Kidney tubule cell (primary cell): ENCODE results near the gene KRTAP10-10.
A peak's percentile ranks its signal among the peaks of the same experiment; 100 is the strongest.
"Not testable (repeated sequence)": the region's sequence is repeated elsewhere in the genome, so short reads cannot be mapped to it uniquely, and the experiment has no call there.

Experiments used
- DNase-seq: peaks from one replicate; pipeline ENCODE4 v3.0.0-alpha.2; 2018; ENCODE audit warnings: low spot score

Gene KRTAP10-10

DNA sequence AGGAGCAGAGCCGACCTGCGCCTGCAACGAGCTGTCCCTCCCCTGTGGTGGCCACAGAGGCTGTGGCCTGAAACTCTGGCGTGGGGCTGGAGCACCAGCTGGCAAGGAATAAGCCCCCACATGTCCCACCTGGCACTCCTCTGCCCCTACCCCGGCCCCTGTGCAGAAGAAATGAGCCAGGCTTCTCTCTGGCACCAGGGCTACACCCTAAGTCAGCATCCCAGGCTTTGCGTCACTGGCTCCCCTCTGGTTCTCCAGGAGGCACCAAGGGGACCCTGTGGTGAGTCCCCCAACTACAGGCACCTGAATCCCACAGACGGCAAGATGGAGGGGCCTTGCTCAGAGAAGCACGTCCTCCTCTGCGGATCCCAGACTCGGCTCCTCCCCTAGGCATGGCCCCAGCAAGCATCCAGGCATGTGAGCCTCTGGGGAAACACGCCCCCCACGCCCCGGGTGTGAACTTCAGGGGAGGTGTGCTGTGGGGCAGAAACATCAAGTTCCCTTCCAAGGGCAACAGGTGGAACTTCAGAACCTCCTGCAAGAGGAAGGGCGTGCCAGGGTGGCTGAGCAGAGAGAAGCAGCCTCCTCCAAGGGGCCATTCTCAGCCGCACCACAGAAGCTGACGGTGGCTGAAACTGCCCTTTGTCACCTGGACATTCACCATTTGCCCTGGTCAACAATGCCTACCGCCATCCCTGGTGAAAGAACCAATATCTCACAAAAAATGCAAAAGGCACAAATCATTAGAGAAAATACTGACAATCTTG, 33.9 kb upstream of the KRTAP10-10 start:
- DNase-seq, result no peak

DNA sequence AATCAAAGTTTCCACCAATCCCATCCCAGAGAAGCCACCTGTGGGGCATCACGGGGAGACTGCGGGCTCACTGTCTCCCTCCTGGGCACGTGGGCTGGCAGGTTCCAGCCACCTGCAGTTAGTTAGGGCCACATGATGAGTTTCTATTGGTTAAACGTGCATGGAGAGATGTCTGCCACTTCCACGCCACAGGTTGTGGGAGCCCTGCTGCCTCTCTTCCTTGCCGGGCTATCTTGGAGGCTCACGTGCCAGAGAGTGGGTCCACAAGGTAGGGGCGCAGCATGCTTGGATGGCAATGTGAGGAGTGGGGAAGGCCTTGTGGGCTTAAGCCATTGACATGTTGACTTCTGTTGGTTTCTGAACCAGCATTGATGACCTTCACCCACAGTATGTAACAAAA, 33.2 kb upstream of the KRTAP10-10 start:
- DNase-seq, result no peak

DNA sequence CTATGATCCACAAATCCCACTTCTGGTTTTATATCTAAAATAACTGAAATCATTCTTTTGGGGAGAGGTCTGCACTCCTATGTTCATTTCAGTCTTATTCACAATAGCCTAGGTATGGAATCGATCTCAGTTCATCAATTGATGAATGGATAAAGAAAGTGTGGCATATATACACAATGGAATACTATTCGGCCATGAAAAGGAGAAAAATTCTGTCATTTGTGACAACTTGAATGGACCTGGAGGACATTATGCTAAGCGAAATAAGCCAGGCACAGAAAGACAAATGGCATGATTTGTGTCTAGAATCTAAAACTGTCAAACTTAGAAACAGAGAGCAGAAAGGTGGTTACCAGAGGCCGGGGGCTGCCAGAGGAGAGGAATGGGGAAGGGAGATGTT, 30.7 kb upstream of the KRTAP10-10 start:
- no peak for DNase-seq

DNA sequence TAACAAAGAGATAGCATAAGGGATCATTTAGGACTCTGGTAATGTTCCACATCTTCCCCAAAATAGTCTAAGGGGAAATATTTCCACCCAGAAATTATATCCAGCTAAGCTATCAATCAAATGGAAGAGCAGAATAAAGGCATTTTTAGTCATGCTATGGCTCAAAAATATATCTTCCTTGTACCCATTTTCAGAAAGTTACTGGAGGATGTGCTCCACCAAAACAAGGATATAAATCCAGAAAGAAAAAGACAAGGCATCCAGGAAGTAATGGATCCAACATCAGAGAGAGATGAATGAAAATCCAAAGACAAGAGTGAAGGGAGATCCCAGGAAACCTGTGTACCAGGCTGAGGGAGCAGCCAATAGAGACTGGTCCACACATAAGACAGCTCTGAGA, 28.0 kb upstream of the KRTAP10-10 start:
- DNase-seq, result no peak

DNA sequence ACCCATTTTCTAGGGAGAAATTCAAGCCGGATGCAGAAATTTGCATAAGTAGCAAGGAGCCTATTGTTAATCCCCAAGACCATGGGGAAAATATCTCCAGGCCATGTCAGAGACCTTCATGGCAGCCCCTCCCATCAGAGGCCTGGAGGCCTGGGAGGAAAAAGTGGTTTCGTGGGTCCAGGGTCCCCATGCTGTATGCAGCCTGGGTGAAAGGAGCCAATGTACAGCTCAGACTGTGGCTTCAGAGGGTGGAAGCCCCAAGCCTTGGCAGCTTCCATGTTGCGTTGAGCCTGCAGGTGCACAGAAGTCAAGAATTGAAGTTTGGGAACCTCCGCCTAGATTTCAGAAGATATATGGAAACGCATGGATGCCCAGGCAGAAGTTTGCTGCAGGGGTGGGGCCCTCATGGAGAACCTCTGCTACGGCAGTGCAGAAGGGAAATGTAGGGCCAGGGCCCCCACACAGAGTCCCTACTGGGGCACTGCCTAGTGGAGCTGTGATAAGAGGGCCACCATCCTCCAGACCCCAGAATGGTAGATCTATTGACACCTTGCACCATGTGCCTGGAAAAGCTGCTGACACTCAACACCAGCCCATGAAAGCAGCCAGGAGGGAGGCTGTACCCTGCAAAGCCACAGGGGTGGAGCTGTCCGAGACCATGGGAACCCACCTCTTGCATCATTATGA, 26.9 kb upstream of the KRTAP10-10 start:
- not testable (repeated sequence) for DNase-seq

DNA sequence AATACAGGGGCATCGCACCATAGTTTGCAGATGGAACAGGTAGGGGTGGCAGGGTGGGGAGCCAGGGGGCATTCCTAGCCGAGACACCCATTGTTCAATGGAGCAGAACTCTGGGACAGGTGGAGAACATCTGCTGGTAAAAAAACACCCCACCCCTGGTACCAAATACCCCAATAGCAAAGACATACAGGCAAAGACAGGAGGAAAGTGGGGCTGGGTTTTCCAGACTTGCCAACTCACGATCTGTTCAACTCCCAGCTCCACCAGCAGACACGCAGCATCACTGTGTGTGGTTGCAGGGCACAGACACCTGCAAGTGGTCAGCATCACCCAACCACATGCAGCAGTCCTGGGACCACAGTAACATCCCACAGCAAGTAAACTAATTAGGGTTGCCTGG, 25.6 kb upstream of the KRTAP10-10 start:
- no peak for DNase-seq

DNA sequence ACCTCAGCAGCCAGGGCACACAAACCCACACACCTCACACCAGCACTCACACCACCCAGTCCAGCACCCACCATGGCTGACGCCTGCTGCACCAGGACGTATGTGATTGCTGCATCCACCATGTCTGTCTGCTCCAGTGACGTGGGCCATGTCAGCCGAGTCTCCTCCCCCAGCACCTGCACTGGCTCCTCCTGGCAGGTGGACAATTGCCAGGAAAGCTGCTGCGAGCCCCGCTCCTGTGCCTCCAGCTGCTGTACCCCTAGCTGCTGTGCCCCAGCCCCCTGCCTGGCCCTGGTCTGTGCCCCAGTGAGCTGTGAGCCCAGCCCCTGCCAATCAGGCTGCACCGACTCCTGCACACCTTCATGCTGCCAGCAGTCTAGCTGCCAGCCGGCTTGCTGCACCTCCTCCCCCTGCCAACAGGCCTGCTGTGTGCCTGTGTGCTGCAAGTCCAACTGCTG, 25.1 kb upstream of the KRTAP10-10 start, which contains the start of gene KRTAP10-8:
KRTAP10-8 (plus strand) TSS at position 51 of the 458 bp plus-strand sequence; CDS start at position 73, 22 bp downstream.
- DNase-seq, result no peak

DNA sequence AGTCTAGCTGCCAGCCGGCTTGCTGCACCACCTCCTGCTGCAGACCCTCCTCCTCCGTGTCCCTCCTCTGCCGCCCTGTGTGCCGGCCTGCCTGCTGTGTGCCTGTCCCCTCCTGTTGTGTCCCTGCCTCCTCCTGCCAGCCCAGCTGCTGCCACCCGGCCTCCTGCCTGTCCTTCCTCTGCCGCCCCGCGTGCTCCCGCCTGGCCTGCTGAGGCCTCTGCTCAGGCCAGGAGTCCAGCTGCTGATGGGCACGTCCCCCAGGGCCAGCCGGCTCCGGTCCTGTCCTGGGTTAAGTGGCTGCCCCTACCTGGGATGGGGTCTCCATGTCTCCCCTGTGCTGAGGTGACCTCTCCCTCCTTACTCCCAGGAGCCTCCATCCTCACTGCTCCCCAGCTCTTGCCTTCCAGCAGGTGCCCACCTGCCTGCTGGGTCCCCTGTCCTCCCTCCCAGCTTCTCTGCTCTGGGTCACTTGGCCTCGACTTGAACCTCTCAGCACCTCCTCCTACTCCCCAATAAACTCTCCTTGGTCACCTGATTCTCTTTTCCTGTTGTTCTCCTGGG, 24.4 kb upstream of the KRTAP10-10 start:
- DNase-seq, result no peak

DNA sequence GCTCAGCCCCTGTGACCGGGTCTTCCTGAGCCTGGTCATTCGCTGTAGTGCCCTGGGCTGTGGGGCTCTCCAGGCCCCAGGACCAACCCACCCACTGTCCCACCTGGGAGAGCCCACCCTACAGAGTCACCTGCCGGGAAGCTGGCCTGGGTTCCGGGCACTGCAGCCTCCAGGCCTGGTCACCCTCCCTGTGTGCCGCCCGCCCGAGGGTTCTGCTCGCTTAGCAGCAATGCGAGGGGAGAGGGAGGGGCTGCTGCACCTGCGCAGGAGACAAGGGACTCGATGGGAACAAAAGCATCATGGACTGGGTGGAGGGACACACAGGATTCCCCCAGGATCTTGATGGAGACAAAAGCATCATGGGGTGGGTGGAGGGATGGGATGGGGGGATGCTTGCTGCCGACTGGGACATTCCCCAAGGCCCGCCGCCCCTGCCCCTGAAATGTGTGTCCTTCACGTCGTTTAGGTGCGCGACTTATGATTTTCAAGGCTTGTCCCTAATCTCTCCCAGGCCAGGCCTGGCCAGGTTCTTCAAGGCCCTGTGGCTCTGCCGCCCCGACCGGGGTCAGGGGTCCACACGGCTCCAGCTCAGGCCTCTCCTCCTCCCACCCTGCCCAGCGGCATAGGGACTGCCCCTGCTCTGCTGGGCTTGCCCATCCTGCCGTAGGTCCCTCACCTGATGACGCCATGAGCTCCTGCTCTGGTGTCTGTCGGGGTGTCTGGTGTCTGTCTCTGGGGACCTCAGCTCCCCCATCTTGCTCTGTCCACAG, 23.6 kb upstream of the KRTAP10-10 start:
- no peak for DNase-seq

DNA sequence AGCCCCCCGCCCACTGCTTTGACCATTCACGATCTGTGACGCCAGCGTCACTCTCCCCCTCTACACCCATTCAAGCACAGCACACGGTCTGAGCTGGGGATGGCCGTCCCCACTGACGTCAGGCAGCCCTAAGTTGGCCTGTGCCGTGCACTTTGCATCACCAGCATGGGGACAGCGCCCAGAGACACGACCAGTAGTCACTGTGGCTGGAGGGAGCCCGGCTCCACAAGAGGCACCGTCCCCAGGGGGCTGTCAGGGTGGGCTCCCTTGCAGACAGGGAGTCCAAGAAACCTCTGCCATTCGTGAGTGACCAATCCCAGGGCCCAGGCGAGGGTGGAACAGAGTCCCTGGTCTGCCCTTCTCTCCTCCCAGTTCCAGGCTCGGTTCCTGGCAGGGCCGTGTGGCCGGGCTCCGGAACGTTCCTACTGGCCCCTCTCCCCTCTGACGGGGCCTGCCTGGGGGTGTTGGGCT, 23.0 kb upstream of the KRTAP10-10 start:
- no peak for DNase-seq

DNA sequence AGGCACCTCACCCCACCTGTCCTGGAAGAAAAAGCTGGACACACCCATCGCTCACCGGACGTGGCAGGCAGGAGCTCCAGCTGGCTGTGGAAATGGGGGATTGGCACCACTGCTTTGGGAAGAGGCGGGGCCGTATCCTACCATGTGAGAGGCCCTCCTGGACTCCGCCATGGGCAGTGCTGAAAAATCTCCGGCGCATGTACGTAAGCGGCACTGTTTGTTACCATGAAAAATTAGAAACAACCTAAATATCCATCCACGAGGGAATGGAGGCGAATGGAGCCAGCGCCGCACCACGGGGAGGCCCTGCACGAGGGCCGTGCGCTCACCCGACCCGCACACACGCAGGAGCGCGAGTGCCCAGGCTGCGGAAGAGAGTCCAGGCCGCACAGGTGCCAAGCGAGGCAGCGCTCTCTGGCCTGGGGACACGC, 22.2 kb upstream of the KRTAP10-10 start:
- DNase-seq, result no peak

DNA sequence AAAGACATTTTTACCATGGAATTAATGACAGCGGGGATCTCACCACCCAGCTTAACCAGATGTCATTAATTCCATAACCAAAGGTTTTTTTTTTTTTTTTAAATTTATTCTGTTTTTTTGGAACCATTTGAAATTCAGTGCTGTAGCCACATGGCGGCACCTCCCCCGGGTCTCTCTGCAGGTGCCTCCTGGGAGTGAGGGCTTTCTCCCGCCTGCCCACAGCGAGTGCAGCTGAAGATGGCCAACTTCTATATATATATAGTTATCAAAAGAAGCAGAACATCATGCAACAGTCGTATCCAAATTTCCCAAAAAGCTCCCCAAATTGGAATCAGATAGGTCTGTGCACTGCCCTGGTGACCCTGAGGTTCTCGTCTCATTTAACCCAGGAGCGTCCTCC, 21.7 kb upstream of the KRTAP10-10 start:
- DNase-seq, result no peak

DNA sequence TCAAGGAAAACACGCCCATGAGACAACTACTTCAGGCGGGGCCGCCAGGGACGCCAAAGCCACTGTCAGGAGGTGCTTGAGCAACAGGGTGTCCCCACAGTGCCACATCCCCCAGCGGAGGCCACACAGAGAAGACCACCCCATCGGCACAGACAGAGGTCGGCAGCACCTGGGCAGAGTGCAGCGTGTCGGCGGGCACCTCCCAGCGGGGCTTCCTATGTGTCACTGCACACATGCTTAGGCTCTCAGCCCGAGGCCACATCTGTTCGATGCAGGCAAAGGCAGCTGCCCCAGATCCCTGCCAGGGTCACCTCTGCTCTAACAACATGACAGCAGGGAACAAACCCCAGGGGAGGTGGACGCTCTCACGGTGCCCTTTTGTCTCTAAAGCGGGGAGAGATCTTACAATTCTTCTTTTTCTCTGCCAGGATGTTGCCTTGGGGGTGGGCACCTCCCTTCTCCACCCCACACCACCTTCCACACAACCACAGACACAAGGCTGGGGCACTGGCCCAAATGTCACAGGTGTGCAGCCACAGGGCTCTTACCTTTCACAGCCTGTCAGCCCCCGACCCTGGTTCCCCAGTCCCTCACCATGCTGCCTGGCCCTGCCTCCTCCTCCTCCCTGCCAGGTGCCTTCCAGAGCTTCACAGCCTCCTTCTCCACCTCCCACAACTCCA, 21.1 kb upstream of the KRTAP10-10 start:
- DNase-seq, result no peak

DNA sequence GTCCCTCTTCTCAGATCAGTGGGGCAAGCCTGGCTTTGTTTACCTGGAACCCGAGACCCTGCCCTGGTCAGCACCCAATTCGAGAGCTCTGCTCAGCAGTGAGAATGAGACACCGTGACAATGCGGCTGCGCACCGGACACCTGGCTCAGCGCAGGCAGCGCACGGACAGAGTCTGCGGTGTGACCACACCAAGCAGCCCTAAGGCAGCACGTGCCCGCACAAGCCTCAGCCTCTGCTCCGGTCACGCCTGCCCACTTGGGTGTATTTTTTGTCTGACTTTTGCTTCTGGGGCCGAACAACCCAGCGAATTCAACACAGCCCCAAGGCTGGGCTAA, 20.6 kb upstream of the KRTAP10-10 start:
- DNase-seq, result no peak

DNA sequence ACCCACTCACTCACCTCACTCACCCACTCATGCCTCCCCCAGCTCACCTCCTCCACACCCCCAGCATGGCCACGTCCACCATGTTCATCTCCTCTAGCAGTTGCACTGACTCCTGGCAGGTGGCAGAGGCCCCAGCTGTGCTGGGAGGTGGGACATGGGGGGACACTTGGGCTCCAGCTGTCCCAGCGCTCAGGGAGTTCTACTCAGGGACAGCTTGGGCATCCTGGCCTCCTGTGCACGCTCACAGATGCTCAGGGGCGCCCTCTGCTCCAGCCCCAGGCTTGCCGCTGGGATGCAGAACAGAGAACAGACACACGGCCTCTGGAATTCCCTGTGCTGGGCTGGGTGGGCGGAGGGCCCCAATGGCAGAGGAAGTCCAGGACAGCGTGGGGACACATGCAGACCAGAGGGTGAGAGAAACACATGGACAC, 20.1 kb upstream of the KRTAP10-10 start:
- no peak for DNase-seq

DNA sequence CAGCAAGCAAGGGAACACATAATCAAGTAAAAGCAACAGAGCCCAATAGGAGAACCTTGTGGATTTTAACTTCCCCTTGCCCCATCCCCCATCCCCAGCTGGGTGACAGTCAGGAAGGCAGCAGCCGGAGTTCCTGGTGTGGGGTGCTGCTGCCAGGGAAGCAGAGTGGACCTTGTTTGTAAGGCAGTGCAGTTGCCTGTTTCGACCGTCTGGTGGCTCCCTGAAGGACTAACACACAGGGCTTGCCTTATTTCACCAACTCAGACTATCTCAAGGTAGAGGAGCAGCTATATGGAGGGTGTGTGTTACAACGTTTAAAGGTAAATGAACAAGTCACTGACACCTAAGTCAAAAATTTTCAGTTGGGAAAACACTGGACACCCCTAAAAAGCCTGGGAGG, 18.7 kb upstream of the KRTAP10-10 start:
- DNase-seq, result peak; percentile 2

DNA sequence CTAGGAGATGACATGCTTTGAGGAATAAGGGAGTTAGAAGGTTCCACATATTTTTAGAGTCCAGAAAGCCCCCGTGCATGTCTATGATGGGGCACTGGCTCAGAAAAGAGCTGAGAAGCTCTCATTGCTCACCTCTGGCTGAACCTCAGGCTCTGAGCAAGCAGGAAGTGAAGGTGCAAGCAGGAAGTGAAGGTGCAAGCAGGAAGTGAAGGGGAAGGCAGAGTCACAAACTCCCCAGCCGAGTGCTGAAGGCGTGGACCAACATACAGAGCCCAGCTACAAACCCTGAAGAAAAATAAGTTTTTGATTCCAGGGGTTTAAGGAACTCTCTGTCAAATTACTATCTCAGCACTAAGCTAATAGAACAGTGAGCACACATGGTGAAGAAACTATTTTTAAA, 18.2 kb upstream of the KRTAP10-10 start:
- peak; percentile 16 for DNase-seq

DNA sequence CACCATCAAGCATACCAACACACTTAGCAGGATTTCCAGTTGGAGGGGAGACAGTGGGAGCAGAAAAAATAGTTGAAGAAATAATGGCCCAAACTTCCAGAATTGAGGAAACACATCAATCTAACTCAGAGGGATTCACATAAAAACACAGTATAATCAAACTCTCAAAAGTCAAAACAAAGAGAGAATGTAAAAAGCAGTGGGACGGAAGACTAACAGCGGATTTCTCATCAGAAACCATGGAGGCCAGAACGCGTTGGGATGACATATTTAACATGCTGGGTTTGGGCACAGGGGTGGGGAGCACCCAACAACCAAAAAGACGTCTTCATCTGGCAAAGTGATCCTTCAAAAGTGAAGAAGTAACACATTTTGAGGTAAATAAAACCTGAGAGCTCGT, 17.3 kb upstream of the KRTAP10-10 start:
- no peak for DNase-seq

DNA sequence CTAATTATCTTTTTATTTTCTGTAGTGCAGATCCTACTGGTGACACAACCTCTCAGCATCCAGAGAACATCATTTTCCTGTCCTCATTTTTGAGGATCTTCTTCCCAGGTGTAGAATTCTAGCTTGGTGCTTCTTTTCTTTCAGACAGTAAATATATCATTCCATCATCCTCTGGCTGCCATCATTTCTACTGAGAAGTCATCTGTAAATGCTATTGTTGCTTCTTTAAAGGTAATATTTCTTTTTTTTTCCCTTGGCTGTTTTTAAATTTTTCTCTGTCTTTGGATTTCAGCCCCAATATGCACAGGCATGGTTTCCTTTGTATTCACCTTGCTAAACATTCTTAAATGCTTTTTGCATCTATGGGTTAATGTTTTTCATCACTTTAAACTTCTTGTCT, 13.6 kb upstream of the KRTAP10-10 start:
- DNase-seq, result no peak

DNA sequence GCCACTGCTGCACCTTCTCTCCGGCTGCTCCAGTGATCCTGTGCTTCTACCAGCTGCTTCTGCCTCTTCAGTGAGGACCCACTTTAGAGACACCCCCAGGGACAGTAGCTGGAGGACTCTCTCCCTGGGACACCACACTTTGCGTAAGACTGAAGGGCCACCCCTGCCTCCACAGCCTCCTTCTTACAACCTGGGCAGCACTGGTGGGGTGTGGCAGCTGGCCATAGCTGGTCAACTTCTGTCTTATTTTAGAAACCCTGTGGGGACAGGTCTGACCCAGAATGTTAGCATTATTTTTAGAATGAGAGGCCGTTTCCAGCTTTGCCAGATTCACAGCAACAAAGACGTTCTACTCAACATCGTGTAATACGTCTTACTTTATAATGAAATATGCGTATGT, 11.4 kb upstream of the KRTAP10-10 start:
- DNase-seq, result no peak

DNA sequence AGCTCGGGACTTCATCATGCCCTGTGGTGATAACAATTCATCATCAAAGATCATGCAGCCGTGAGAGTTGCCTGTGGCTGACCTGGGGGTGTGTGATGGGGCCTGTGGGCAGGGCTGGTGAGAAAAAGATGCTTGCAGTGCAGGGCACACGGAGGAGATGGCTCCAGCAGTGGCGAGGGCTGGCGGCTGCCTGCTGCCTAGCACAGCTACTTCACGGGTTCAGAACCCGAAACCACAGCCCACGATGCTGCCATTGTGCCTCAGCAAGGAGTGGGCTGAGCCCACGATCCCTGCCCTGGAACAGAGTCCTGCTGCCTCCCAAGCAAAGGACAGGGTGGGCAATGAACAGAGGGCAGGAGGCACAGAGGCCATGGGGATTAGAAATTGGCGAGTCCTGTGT, 10.9 kb upstream of the KRTAP10-10 start:
- no peak for DNase-seq

DNA sequence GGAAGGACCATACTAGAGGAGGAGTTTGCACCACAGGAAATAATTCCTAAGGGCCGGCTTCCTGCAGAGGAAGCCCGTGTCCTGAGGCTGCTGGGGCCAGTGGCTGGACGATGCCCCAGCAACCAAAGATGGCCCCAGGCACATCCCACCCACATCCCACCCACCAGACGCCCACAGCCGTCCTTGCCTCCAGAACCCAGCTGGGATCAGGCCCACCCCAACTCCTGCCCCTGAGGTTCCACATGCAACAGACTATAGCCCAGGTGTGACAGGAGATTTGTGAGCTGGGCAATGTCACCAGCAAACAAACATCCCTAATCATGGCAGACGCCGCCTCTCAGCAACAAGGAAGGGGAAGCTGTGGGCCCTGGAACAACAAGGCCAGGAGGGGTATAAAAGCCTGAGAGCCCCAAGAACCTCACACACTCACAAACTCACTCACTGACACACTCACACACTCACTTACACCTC, 10.4 kb upstream of the KRTAP10-10 start, which contains the start of gene KRTAP10-9:
KRTAP10-9 (plus strand) TSS at position 421 of the 471 bp plus-strand sequence. CDS start 79 bp downstream, outside the sequence.
- DNase-seq, result no peak
